ENCODE results near the gene SERGEF.

DNA sequence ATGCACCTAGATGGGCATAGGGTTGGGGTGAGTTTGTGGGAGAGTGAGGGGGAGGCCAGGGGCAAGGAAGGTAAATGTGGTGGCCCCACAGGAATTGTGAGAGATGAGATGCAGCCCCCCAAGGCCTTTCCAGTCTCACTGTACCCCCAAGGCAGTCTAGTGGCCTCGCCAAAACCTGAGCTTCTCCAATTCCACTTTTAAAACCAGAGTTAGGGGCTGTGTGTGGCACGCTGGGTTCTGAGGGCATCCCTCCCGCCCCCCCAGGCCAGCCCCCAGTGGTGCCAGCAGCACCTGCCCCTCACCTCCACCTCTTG, 237.9 kb downstream of the SERGEF start:
- TF ChIP-seq, protein P1, sequence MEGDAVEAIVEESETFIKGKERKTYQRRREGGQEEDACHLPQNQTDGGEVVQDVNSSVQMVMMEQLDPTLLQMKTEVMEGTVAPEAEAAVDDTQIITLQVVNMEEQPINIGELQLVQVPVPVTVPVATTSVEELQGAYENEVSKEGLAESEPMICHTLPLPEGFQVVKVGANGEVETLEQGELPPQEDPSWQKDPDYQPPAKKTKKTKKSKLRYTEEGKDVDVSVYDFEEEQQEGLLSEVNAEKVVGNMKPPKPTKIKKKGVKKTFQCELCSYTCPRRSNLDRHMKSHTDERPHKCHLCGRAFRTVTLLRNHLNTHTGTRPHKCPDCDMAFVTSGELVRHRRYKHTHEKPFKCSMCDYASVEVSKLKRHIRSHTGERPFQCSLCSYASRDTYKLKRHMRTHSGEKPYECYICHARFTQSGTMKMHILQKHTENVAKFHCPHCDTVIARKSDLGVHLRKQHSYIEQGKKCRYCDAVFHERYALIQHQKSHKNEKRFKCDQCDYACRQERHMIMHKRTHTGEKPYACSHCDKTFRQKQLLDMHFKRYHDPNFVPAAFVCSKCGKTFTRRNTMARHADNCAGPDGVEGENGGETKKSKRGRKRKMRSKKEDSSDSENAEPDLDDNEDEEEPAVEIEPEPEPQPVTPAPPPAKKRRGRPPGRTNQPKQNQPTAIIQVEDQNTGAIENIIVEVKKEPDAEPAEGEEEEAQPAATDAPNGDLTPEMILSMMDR (IDR thresholded peaks at IDR 0.05), result no peak
- no peak for TF ChIP-seq POLR2A (IDR thresholded peaks at IDR 0.05)

Measured in body of pancreas (tissue), 4 donors.